ENCODE results near the gene ELFN2.

Gene ELFN2

GRCh38 chr22:37417677-37418348 is 9.5 kb downstream of the ELFN2 start:
- no peak for DNase-seq
- H3K27me3 Mint-ChIP-seq, result peaks cover 98% of the 10 kb centered on the region
- no peaks in the 10 kb centered on the region for H3K36me3 Mint-ChIP-seq
- peaks cover 32% of the 10 kb centered on the region for H3K4me1 Mint-ChIP-seq
- H3K4me3 Mint-ChIP-seq, result no peak overlapping the region
- CTCF ChIA-PET, result no interaction called here
- H3K9me3 Mint-ChIP-seq, result no peaks in the 10 kb centered on the region
- no peak overlapping the region for H3K27ac Mint-ChIP-seq

DNA sequence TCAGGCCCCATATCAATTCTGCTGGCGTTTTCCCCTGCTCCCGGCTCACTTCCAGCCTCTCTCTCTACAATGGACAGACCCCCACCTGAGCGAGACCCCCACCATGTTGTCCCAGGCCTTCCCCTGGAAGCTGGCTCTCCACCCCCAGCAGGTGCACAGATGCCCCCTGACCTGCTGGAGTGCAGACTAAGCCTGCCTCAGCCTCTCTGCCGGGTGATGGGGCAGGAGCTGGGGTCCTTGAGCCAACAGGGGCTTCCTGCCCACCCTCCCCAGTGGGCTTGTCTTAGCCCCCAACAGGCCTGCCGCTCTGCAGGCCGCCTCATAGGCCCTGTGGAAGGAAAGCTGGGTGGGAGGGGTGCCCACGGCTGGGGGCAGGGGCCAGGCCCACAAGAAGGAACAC is 10.0 kb downstream of the ELFN2 start:
- Mint-ChIP-seq H3K9me3 (no peaks in the 10 kb centered on the region), H3K36me3 (no peaks in the 10 kb centered on the region), H3K4me3 (no peak overlapping the region), H3K27me3 (peaks cover 100% of the 10 kb centered on the region), H3K27ac (no peak overlapping the region), H3K4me1 (peaks cover 36% of the 10 kb centered on the region)
- CTCF ChIA-PET, result interaction anchor here (0.7 kb wide), 1 partner anchor 11 kb away, joined by 3 read pairs; no protein-coding TSS in a partner anchor
- no peak for DNase-seq

DNA sequence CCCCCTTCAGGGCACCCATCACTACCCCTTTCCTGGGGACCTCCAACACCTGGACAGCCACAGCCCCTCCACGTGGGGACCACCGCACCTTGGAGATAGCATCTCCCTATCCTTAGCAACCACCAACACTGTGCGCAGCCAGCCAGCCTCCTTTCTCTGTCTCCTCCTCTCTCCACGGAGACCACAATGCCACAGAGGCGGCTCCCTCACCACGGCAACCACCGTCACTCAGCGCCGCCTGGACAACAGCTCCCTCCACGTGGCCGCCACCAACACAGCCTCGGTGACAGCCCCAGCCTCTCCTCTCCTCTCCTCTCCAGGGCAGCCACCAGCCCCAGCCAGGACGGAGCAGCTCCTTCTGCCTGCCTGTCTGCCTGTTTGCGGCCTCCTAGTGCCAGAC is 10.5 kb downstream of the ELFN2 start:
- CTCF ChIA-PET, result interaction anchor here (0.7 kb wide), 1 partner anchor 12 kb away, joined by 3 read pairs; no protein-coding TSS in a partner anchor
- H3K27ac Mint-ChIP-seq, result no peak overlapping the region
- H3K4me3 Mint-ChIP-seq, result no peak overlapping the region
- DNase-seq, result peak; percentile 70
- no peaks in the 10 kb centered on the region for H3K9me3 Mint-ChIP-seq
- peaks cover 38% of the 10 kb centered on the region for H3K4me1 Mint-ChIP-seq
- H3K36me3 Mint-ChIP-seq, result no peaks in the 10 kb centered on the region
- peaks cover 100% of the 10 kb centered on the region for H3K27me3 Mint-ChIP-seq

DNA sequence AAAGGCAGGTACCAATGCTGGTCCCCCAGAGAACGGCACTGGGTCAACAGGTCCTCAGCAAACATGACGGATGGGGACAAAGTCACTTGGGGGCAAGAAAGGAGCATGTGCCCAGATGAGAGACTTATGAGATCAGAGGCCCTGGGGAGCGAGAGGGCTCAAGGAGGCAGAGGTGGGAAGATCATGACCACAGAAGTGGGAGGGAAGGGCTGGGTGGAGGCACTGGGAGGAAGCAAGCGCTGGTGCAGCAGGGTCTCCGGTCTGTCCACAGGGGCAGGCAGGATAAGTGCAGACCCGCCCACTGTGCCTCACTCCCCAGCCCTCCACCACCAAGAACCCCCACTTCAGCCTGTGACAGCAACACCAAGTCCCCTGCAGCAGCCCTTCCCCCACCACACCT is 10.9 kb downstream of the ELFN2 start:
- CTCF ChIA-PET, result interaction anchor here (0.7 kb wide), 1 partner anchor 12 kb away, joined by 3 read pairs; no protein-coding TSS in a partner anchor
- Mint-ChIP-seq H3K36me3 (no peaks in the 10 kb centered on the region), H3K27ac (no peak overlapping the region), H3K9me3 (no peaks in the 10 kb centered on the region), H3K4me3 (no peak overlapping the region), H3K27me3 (peaks cover 97% of the 10 kb centered on the region), H3K4me1 (peaks cover 38% of the 10 kb centered on the region)
- DNase-seq, result no peak

GRCh38 chr22:37415210-37415609 is 12.1 kb downstream of the ELFN2 start:
- Mint-ChIP-seq H3K36me3 (no peaks in the 10 kb centered on the region), H3K4me1 (peaks cover 40% of the 10 kb centered on the region), H3K27me3 (peaks cover 96% of the 10 kb centered on the region), H3K27ac (no peak overlapping the region), H3K9me3 (no peaks in the 10 kb centered on the region), H3K4me3 (no peak overlapping the region)
- CTCF ChIA-PET, result interaction anchor here (1.0 kb wide), 1 partner anchor 13 kb away, joined by 3 read pairs; no protein-coding TSS in a partner anchor
- no peak for DNase-seq

- no peak for DNase-seq
- no peak overlapping the region for H3K27ac Mint-ChIP-seq
- H3K4me3 Mint-ChIP-seq, result no peak overlapping the region
- peaks cover 37% of the 10 kb centered on the region for H3K4me1 Mint-ChIP-seq
- H3K36me3 Mint-ChIP-seq, result no peaks in the 10 kb centered on the region
- no peaks in the 10 kb centered on the region for H3K9me3 Mint-ChIP-seq
- H3K27me3 Mint-ChIP-seq, result peaks cover 96% of the 10 kb centered on the region
- CTCF ChIA-PET, result interaction anchor here (1.0 kb wide), 1 partner anchor 14 kb away, joined by 3 read pairs; no protein-coding TSS in a partner anchor
Measured at GRCh38 chr22:37414288-37414687, 13.0 kb downstream of the ELFN2 start.

- H3K36me3 Mint-ChIP-seq, result no peaks in the 10 kb centered on the region
- H3K9me3 Mint-ChIP-seq, result no peaks in the 10 kb centered on the region
- H3K4me3 Mint-ChIP-seq, result no peak overlapping the region
- no peak for DNase-seq
- CTCF ChIA-PET, result no interaction called here
- peaks cover 33% of the 10 kb centered on the region for H3K4me1 Mint-ChIP-seq
- peaks cover 96% of the 10 kb centered on the region for H3K27me3 Mint-ChIP-seq
- peak overlapping the region; percentile 52 for H3K27ac Mint-ChIP-seq
Measured at GRCh38 chr22:37413546-37413945, 13.7 kb downstream of the ELFN2 start.

DNA sequence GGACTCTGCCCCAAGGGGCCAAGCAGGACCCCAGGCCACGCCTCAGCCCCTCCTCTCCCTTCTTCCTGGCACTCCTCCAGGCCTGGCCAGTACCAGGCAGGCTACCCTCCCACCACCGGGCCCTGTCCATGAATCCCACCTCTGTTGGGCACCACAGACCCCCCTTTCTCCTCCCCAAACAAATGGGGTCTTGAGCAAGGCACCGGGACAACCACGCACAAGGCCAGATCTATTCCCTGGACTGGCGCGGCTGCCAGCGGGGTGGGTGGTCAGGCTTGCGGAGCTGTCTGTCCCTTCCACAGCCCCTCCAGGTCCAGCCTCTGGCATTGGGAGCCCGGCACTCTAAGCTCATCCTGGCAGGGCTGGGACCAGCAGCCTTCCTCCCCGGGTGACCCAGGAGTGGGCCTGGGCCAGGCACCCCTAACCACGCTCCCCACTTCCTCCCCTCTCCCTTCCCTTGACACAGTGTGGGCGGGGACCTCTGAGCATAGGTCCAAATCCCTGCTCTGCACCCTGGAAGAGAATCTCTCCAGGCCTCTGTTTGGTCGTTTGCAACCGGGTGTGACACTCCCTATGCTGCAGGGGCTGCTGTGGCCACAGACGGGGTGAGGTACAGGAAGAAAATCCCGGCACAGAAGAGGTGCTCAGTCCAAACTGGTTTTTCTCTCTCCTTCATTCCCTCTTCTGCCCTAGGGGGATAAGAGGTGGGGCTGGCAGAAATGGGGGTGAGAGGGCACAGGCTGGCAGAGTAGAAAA is 14.6 kb downstream of the ELFN2 start:
- Mint-ChIP-seq H3K36me3 (no peaks in the 10 kb centered on the region), H3K27ac (no peak overlapping the region), H3K9me3 (no peaks in the 10 kb centered on the region), H3K4me3 (no peak overlapping the region), H3K27me3 (peaks cover 89% of the 10 kb centered on the region), H3K4me1 (peaks cover 33% of the 10 kb centered on the region)
- DNase-seq, result no peak
- CTCF ChIA-PET, result no interaction called here

DNA sequence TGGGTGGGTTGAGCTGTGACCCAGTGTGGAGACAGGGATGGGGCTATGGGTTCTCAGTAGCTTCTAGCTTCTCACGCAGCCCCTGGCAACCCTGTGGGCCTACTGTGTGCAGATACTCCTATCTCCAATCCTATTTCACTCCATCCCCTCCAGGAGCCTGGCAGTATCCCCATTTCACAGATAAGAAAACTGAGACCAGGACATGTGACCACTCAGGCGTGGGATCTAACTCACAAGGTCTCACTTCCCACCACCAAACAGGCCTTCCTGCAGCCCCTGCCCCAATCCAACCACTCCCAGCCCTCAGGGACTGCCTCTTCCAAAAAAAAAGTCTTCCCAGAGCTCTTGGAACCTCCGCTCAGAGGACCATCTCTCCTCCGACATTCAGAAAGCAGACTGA is 15.6 kb downstream of the ELFN2 start:
- no peak for DNase-seq
- Mint-ChIP-seq H3K4me1 (peaks cover 27% of the 10 kb centered on the region), H3K36me3 (no peaks in the 10 kb centered on the region), H3K9me3 (no peaks in the 10 kb centered on the region), H3K4me3 (no peak overlapping the region), H3K27ac (no peak overlapping the region), H3K27me3 (peaks cover 79% of the 10 kb centered on the region)
- CTCF ChIA-PET, result no interaction called here

DNA sequence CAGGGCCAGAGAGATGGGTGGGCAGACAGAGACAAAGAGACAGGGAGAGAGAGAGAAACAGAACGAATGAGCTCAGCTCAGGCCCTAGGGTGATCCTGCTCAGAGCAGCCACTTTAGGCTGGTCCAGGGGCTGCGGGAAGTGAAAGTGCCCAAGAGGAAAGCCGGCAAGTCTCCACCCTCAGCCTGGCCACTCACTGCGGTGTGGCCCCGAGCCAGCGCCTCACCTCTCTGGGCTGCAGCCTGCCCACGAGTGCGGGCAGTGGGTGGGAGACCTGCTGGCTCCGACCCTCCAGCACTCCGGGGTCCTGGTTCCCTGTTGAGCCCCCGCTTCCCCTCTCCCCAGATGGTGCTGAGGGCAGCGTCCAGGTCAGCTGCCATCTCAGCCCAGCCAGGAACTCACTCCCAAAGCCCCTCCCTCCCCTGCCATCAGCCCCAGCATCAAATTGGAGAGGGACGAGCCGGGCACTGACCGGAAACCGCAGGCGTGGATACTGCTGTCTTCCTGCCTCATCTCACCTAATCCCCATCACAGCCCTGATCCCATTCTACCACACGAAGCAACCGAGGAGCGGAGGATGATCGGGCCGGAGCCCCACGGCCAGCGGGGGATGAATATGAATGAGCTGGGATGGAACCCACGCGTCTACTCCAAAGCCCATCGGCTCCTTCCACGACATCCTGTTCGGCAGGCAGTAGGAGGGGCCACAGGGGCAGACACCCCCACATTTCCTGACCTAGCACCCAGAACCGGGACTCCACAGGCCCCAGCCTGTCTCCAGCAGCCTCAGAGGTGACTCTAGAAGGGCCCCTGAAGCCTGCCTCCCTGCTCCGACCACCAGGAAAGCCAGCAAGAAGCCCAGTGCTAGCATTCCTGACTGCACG is 16.9 kb downstream of the ELFN2 start:
- no peak for DNase-seq
- Mint-ChIP-seq H3K27me3 (peaks cover 67% of the 10 kb centered on the region), H3K27ac (no peak overlapping the region), H3K36me3 (no peaks in the 10 kb centered on the region), H3K4me3 (no peak overlapping the region), H3K9me3 (no peaks in the 10 kb centered on the region), H3K4me1 (peaks cover 18% of the 10 kb centered on the region)
- CTCF ChIA-PET, result no interaction called here

DNA sequence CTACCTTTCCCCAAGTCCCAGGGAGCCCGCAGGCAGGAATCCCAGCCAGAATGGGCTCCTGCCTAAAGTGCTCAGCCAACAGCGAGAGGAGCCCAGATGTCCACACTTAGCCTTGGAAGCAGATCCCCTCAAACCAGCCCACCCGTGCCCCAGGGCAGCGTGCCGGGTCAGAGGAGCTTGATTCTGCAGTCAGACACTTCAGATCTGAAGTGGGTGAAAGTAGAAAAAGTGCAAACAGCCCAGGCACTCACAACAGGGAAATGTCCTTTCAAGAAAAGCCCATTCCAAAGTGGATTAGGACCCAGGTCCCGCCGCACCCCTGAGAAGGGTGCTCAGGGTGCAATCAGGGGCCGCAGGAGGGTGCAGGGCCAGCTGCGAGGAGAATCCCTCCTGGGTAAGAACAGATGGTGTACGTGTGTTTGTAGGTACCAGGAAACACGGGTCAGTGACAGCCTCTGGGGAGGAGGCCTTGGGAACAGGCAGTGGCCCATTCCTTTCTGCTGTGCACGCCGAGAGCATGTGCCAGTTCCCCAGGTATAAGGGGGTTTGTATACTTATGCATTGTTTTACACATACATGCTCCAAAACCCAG is 17.7 kb downstream of the ELFN2 start:
- no peak for DNase-seq
- CTCF ChIA-PET, result no interaction called here
- no peaks in the 10 kb centered on the region for H3K36me3 Mint-ChIP-seq

DNA sequence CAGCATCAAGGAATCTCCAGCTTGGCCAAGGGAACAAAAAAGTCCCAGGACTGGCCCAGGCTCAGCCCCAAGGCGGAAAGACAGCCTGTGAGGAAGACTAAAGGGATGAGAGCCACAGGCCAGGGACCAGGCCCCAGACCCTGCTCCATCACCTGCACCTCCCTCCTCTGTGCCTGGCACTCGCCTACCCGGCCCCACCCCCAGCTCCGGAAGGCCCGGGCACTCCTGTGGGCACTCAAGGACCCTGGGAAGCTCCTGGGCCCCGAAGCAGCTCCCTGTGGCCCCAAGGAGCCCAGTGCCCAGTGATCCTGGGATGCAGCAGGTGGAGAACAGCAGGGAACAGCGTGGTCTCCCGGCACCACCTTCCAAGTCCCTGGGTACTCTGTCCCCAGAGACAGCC is 18.2 kb downstream of the ELFN2 start:
- Mint-ChIP-seq H3K27ac (no peak overlapping the region), H3K4me3 (no peak overlapping the region), H3K27me3 (peaks cover 59% of the 10 kb centered on the region), H3K9me3 (no peaks in the 10 kb centered on the region), H3K36me3 (no peaks in the 10 kb centered on the region), H3K4me1 (peaks cover 18% of the 10 kb centered on the region)
- DNase-seq, result no peak
- CTCF ChIA-PET, result no interaction called here

More for the DNA sequence above, 17.7 kb downstream of the ELFN2 start:
- H3K4me1 Mint-ChIP-seq, result peaks cover 18% of the 10 kb centered on the region
- H3K9me3 Mint-ChIP-seq, result no peaks in the 10 kb centered on the region
- no peak overlapping the region for H3K27ac Mint-ChIP-seq
- H3K27me3 Mint-ChIP-seq, result peaks cover 59% of the 10 kb centered on the region
- H3K4me3 Mint-ChIP-seq, result no peak overlapping the region

DNA sequence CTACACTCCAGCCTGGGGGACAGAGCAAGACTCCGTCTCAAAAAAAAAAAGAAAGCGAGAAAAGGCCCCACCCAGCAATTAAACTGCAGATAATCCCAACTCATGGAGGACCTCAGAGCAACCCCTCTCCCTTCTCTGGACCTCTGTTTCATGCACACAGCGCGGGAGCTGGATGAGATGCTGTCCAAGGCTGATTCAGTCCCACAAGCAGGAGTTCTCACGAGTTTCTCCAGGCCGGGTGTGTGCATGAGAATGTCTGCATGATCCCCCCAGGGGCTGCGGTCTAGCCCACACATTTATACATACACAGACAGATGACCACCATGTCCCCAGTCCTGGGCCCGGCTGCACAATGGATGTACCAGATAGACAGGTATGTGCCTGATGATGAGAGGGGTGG is 19.4 kb downstream of the ELFN2 start:
- CTCF ChIA-PET, result no interaction called here

More for the DNA sequence above, 19.4 kb downstream of the ELFN2 start:
- Mint-ChIP-seq H3K9me3 (no peaks in the 10 kb centered on the region), H3K27ac (no peak overlapping the region), H3K4me1 (peaks cover 15% of the 10 kb centered on the region), H3K27me3 (peaks cover 51% of the 10 kb centered on the region), H3K36me3 (no peaks in the 10 kb centered on the region), H3K4me3 (no peak overlapping the region)
- no peak for DNase-seq
